Loucy (cell line): Measurements from ENCODE around the gene RGS6.

Experiments
- CTCF ChIP-seq: fragments of 200-600 bp; sonication (generic); conservative IDR thresholded peaks from 2 replicates; pipeline ENCODE4 v1.5.1; 2014; ENCODE audit warnings: mild to moderate bottlenecking, antibody characterized with exemption, low read length
- EZH2phosphoT487 ChIP-seq: fragments of 200-600 bp; IDR thresholded peaks from 2 replicates; pipeline ENCODE4 v1.6.1; 2018; ENCODE audit warnings: antibody characterized with exemption, mild to moderate bottlenecking, moderate library complexity, borderline replicate concordance

- TF ChIP-seq CTCF (no peak), EZH2phosphoT487 (no peak)
Observed at GRCh38 chr14:72126561-72126960, 194.3 kb downstream of the RGS6 start.
